ENCODE measurements around the gene CCL17. TPM values are rescaled to one million over a fixed set of nuclear protein-coding genes. Genes with fewer than 3 reads are reported as not detected.

The CCL17 gene
- total and polyA plus RNA-seq, 9 of the 15 experiments (the other 6 are each of a cell fraction or from before 2014, with no cell fraction given), result not detected

- Histone ChIP-seq H3K9me1 (ENCODE audit: control insufficient read depth, insufficient read depth, low read length) (no peaks in the 10 kb centered on the region), H3K4me2 (ENCODE audit: insufficient read depth, low read length) (no peak overlapping the region), H4K20me1 (replicated peaks; ENCODE audit: control insufficient read depth, insufficient read depth, low read length) (0 out of 2 replicates have a peak, but pooled peaks cover 3% of the 10 kb centered on the region), H3K9me3 (replicated peaks; ENCODE audit: control insufficient read depth, insufficient read depth, low read depth, low read length) (no peaks in the 10 kb centered on the region), H2AFZ (ENCODE audit: low read depth, low read length) (no peak overlapping the region), H3K79me2 (ENCODE audit: control insufficient read depth, insufficient read depth, low read length) (no peaks in the 10 kb centered on the region), H3K27me3 (ENCODE audit: control insufficient read depth in 2 of 2, insufficient read depth in 2 of 2, low read length in 2 of 2) (peaks cover 2 to 50% of the 10 kb centered on the region in 2 experiments; a peak in 3 of 5 replicates), H3K9ac (ENCODE audit: insufficient read depth in 1 of 2, low read depth in 2 of 2, low read length in 2 of 2) (no peak overlapping the region), H3K4me1 (replicated peaks in 1 of 2; ENCODE audit: control insufficient read depth in 2 of 2, insufficient read depth in 2 of 2, low read length in 2 of 2) (peaks cover 0 to 7% of the 10 kb centered on the region in 2 experiments; a peak in 2 of 5 replicates), H3K27ac (ENCODE audit: extremely low read depth, low read depth, low read length) (no peak overlapping the region), H3K36me3 (ENCODE audit: control insufficient read depth, insufficient read depth, low read length) (no peaks in the 10 kb centered on the region), H3K4me3 (no peak overlapping the region)
- ATAC-seq (no peak), FAIRE-seq (no peak), DNase-seq (ENCODE audit: extremely low read depth in 1 of 4, low spot score in 3 of 4) (no peak)
- CTCF ChIA-PET (ENCODE audit: low intra/inter-chr PET ratio), result no interaction called here
- BruUV-seq (replicated peaks), result no TSS peak
- POLR2A ChIA-PET, result no interaction called here
- in situ Hi-C loops (cut with MboI), result no loop called here
- TF ChIP-seq FOXK1 (CRISPR knock-in tag; IDR thresholded peaks at IDR 0.05; ENCODE audit: borderline replicate concordance) (no peak), TBP (optimal IDR thresholded peaks at IDR 0.05; ENCODE audit: low read depth, low read length) (no peak), EHMT2 (IDR thresholded peaks at IDR 0.05) (peak; percentile 29; the same call in 1 of the 2 replicates), ERF (CRISPR knock-in tag; IDR thresholded peaks at IDR 0.05) (no peak), PKNOX1 (IDR thresholded peaks at IDR 0.05) (0 out of 2 replicates have a peak, but pooled peaks have one; percentile 20), MAFF (IDR thresholded peaks at IDR 0.05; ENCODE audit: low read length) (no peak)
- WGBS (ENCODE audit: insufficient coverage, low coverage, missing lambda C conversion rate), result 3% methylated on average over 3 of the region's 3 CpGs
- intact Hi-C loops (cut with micrococcal nuclease), result no loop called here
These were observed 28.2 kb upstream of the CCL17 start for GRCh38 chr16:57376313-57376818.
